KMS-11 (cell line): ENCODE data around the gene CDKN3.

Source experiments
- H2AFZ ChIP-seq: fragments of 200-600 bp; sonication (generic); 2 replicates; pipeline ENCODE4 v1.6.1; 2016; ENCODE audit warnings: antibody characterized with exemption, mixed run types, low read depth
- H3K27ac ChIP-seq: fragments of 200-600 bp; sonication (generic); 2 replicates; pipeline ENCODE4 v1.6.1; 2016; ENCODE audit warnings: mild to moderate bottlenecking, mixed run types
- H3K27me3 ChIP-seq: fragments of 200-600 bp; sonication (generic); 2 replicates; pipeline ENCODE4 v1.6.1; 2017; ENCODE audit warnings: mild to moderate bottlenecking, low read depth, mixed run types, moderate library complexity; ENCODE audit not compliant: insufficient read depth
- H3K36me3 ChIP-seq: fragments of 200-600 bp; sonication (generic); 2 replicates; pipeline ENCODE4 v1.6.1; 2017; ENCODE audit warnings: mild to moderate bottlenecking, mixed run types; ENCODE audit not compliant: insufficient read depth
- H3K4me1 ChIP-seq: fragments of 200-600 bp; sonication (generic); 2 replicates; pipeline ENCODE4 v1.6.1; 2016; ENCODE audit warnings: mild to moderate bottlenecking, low read depth, mixed run types; ENCODE audit not compliant: poor library complexity, severe bottlenecking
- H3K4me2 ChIP-seq: fragments of 200-600 bp; sonication (generic); 2 replicates; pipeline ENCODE4 v1.7.0; 2016; ENCODE audit warnings: mild to moderate bottlenecking, mixed run types
- H3K4me3 ChIP-seq: fragments of 200-600 bp; sonication (generic); IDR thresholded peaks from 2 replicates; pipeline ENCODE4 v1.6.1; 2017; ENCODE audit warnings: low read depth, low read length, mixed read lengths; ENCODE audit not compliant: insufficient read depth
- H3K79me2 ChIP-seq: fragments of 200-600 bp; sonication (generic); 2 replicates; pipeline ENCODE4 v1.6.1; 2016; ENCODE audit warnings: low read depth, mixed run types; ENCODE audit not compliant: insufficient read depth
- H3K9ac ChIP-seq: fragments of 200-600 bp; sonication (generic); 2 replicates; pipeline ENCODE4 v1.6.1; 2016; ENCODE audit warnings: mild to moderate bottlenecking, mixed run types
- H4K20me1 ChIP-seq: fragments of 200-600 bp; sonication (generic); 2 replicates; pipeline ENCODE4 v1.6.1; 2016; ENCODE audit warnings: mild to moderate bottlenecking, mixed run types; ENCODE audit not compliant: insufficient read depth
- CTCF ChIP-seq: fragments of 200-600 bp; sonication (generic); conservative IDR thresholded peaks from 2 replicates; pipeline ENCODE4 v1.6.1; 2017; ENCODE audit warnings: low read depth, mild to moderate bottlenecking, antibody characterized with exemption, low read length, moderate library complexity, mixed read lengths

CDKN3 gene

GRCh38 chr14:54444681-54445080 lies 47.9 kb downstream of the CDKN3 start:
- no peak overlapping the region for H3K9ac ChIP-seq
- H2AFZ ChIP-seq, result no peak overlapping the region
- no peak overlapping the region for H3K4me2 ChIP-seq
- TF ChIP-seq CTCF, result no peak
- H3K4me1 ChIP-seq, result peaks cover 12% of the 10 kb centered on the region
- no peaks in the 10 kb centered on the region for H3K27me3 ChIP-seq
- H3K4me3 ChIP-seq, result no peak overlapping the region
- H3K27ac ChIP-seq, result no peak overlapping the region
- no peaks in the 10 kb centered on the region for H3K36me3 ChIP-seq
- H4K20me1 ChIP-seq, result no peaks in the 10 kb centered on the region
- peaks cover 9% of the 10 kb centered on the region; the same call in 1 of the 2 replicates for H3K79me2 ChIP-seq

- H3K4me2 ChIP-seq, result no peak overlapping the region
- no peak overlapping the region for H3K9ac ChIP-seq
- H3K4me3 ChIP-seq, result no peak overlapping the region
- H3K4me1 ChIP-seq, result peaks cover 6% of the 10 kb centered on the region
- no peak overlapping the region for H3K27ac ChIP-seq
- H3K36me3 ChIP-seq, result no peaks in the 10 kb centered on the region
- H3K79me2 ChIP-seq, result no peaks in the 10 kb centered on the region
- H3K27me3 ChIP-seq, result no peaks in the 10 kb centered on the region
- H2AFZ ChIP-seq, result no peak overlapping the region
- TF ChIP-seq CTCF, result no peak
- H4K20me1 ChIP-seq, result no peaks in the 10 kb centered on the region
These were observed 49.4 kb downstream of the CDKN3 start for GRCh38 chr14:54446161-54446693.

- H2AFZ ChIP-seq, result no peak overlapping the region
- no peaks in the 10 kb centered on the region for H4K20me1 ChIP-seq
- H3K4me3 ChIP-seq, result no peak overlapping the region
- no peaks in the 10 kb centered on the region for H3K79me2 ChIP-seq
- no peak for TF ChIP-seq CTCF
- H3K4me2 ChIP-seq, result no peak overlapping the region
- no peaks in the 10 kb centered on the region for H3K27me3 ChIP-seq
- H3K27ac ChIP-seq, result no peak overlapping the region
- no peaks in the 10 kb centered on the region for H3K36me3 ChIP-seq
- H3K9ac ChIP-seq, result no peak overlapping the region
- no peaks in the 10 kb centered on the region for H3K4me1 ChIP-seq
These were observed 50.5 kb downstream of the CDKN3 start for GRCh38 chr14:54447231-54447692.

GRCh38 chr14:54450535-54450934 lies 53.7 kb downstream of the CDKN3 start:
- Histone ChIP-seq H3K79me2 (no peaks in the 10 kb centered on the region), H2AFZ (no peak overlapping the region), H4K20me1 (no peaks in the 10 kb centered on the region), H3K9ac (no peak overlapping the region), H3K27ac (no peak overlapping the region), H3K36me3 (no peaks in the 10 kb centered on the region), H3K27me3 (no peaks in the 10 kb centered on the region), H3K4me3 (no peak overlapping the region), H3K4me2 (no peak overlapping the region), H3K4me1 (no peaks in the 10 kb centered on the region)
- TF ChIP-seq CTCF, result no peak
